ENCODE results near the gene RPL41.
A peak's percentile ranks its signal among the peaks of the same experiment; 100 is the strongest.

RPL41 gene

DNA sequence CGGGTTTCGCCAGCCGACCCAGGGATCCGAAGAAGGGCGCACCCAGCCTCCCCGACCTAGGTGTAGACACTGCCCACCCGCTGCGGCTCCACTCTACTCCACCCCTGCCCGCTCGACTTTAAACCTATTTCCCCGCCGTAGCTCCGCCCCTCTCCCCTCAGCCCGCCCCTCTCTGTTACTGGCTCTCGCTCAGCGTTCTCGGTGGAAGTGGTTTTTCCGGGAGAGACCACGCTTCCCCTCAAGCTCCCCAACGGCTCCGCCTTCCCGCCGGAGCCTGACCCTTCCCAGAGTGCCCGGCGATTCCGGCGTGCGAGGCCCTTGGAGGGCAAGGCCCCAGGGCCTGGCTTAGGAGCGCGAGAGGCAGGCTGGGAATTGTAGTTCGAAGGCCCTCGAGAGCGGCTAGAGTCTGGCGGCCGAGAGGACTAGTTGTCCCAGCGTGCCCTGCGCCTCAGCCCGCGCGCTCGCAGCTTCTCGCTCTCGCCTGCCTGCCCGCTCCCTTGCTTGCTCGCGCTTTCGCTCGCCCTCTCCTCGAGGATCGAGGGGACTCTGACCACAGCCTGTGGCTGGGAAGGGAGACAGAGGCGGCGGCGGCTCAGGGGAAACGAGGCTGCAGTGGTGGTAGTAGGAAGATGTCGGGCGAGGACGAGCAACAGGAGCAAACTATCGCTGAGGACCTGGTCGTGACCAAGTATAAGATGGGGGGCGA, 12.2 kb upstream of the RPL41 start, which contains the start of gene PA2G4:
Gene PA2G4 (plus strand): TSS at position 451 of the 706 bp plus-strand sequence. CDS start 179 bp downstream, at position 630.
- peaks cover 45% of the 10 kb centered on the region for H3K36me3 ChIP-seq
- TF ChIP-seq, protein P1, sequence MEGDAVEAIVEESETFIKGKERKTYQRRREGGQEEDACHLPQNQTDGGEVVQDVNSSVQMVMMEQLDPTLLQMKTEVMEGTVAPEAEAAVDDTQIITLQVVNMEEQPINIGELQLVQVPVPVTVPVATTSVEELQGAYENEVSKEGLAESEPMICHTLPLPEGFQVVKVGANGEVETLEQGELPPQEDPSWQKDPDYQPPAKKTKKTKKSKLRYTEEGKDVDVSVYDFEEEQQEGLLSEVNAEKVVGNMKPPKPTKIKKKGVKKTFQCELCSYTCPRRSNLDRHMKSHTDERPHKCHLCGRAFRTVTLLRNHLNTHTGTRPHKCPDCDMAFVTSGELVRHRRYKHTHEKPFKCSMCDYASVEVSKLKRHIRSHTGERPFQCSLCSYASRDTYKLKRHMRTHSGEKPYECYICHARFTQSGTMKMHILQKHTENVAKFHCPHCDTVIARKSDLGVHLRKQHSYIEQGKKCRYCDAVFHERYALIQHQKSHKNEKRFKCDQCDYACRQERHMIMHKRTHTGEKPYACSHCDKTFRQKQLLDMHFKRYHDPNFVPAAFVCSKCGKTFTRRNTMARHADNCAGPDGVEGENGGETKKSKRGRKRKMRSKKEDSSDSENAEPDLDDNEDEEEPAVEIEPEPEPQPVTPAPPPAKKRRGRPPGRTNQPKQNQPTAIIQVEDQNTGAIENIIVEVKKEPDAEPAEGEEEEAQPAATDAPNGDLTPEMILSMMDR (IDR thresholded peaks at IDR 0.05; ENCODE audit: low read depth, low read length) = no peak
- H3K4me3 ChIP-seq (ENCODE audit: low read depth, low read length) = peak within 1 kb of the TSS; percentile 70
- H3K27me3 ChIP-seq (ENCODE audit: insufficient read depth, low read depth, severe bottlenecking) = no peaks in the 10 kb centered on the region
- peak within 1 kb of the TSS; percentile 93 for H3K27ac ChIP-seq
- DNase-seq = peak; percentile 99
- H3K9me3 ChIP-seq (ENCODE audit: severe bottlenecking) = no peaks in the 10 kb centered on the region

DNA sequence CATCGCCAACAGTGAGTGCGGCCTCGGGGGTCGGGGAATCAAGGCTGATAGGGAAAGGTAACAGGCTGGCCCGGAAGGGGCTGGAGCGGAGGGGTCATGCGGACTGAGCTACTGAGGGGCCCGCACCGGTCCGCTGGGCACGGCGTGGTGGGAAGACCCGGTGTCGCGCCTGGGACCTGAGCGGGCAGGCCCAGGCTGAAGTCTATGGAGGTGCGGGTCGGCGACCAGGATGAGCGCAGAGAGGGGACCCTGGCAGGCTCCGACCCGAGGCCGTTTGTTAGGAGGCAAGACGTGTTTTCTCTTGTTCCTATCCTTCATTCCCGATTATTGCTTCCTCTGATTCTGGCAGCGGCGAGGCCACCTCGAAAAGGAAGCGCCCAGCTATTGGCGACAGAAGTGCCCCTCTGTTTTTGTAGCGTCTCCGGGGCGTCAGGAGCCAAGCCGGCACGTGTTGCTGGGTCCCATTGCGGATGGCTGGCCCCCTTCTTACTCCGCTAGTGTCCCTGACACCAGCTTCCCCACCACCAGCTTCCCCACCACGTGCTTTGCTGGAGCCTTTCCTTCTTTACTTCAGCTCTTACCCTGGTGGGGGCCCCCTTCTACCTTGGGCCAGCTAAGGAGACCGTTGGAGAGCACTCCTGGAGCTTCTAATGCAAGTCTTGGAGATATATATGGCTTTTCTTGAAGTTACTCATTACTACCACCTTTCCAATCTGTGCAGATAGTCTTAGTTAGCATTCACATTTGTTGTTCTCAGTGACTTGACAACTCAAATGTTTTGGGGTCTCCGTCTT, 11.4 kb upstream of the RPL41 start:
- Histone ChIP-seq H3K27ac (peak overlapping the region; percentile 93), H3K9me3 (ENCODE audit: severe bottlenecking) (no peaks in the 10 kb centered on the region), H3K4me3 (ENCODE audit: low read depth, low read length) (peak overlapping the region; percentile 70), H3K36me3 (peaks cover 53% of the 10 kb centered on the region), H3K27me3 (ENCODE audit: insufficient read depth, low read depth, severe bottlenecking) (no peaks in the 10 kb centered on the region)
- TF ChIP-seq, protein P1 (IDR thresholded peaks at IDR 0.05; ENCODE audit: low read depth, low read length) = no peak
- DNase-seq = no peak

DNA sequence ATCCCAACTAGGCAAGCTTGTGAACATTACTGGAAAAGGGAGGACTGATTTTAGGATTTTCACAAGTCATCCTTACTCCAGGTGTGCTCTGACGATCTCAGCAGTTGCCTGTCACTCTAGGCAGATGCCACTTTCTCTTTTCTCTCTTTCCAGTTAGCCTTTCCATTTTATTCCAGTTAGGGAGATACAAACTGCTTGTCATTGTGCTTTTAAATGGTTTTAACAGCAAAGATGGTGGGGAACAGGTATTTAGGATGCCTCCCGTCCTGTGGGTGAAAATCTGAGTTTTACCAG, 10.9 kb upstream of the RPL41 start:
- H3K9me3 ChIP-seq (ENCODE audit: severe bottlenecking) = no peaks in the 10 kb centered on the region
- TF ChIP-seq, protein P1 (IDR thresholded peaks at IDR 0.05; ENCODE audit: low read depth, low read length) = no peak
- H3K36me3 ChIP-seq = peaks cover 58% of the 10 kb centered on the region
- H3K4me3 ChIP-seq (ENCODE audit: low read depth, low read length) = peak overlapping the region; percentile 70
- H3K27ac ChIP-seq = peak overlapping the region; percentile 93
- no peaks in the 10 kb centered on the region for H3K27me3 ChIP-seq (ENCODE audit: insufficient read depth, low read depth, severe bottlenecking)
- DNase-seq = no peak

DNA sequence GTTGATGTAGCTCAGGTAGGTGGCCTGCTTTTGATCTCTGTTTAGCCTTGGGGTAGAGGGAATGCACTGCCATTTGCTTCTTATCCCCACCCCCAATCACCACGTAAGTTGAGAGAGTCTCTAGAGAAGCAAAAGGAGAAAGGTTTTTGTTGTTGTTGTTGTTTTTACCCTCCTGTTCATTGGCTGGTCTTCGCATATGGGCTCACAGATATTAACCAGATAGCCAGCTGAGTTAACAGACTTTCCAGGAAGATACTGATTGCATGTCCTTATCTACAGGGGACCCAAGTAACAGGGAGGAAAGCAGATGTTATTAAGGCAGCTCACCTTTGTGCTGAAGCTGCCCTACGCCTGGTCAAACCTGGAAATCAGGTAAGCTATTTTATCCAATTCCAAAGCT, 9.2 kb upstream of the RPL41 start:
- Histone ChIP-seq H3K27ac (no peak overlapping the region), H3K27me3 (ENCODE audit: insufficient read depth, low read depth, severe bottlenecking) (no peaks in the 10 kb centered on the region), H3K9me3 (ENCODE audit: severe bottlenecking) (no peaks in the 10 kb centered on the region), H3K36me3 (peaks cover 75% of the 10 kb centered on the region), H3K4me3 (ENCODE audit: low read depth, low read length) (no peak overlapping the region)
- TF ChIP-seq, protein P1 (IDR thresholded peaks at IDR 0.05; ENCODE audit: low read depth, low read length) = no peak
- no peak for DNase-seq

GRCh38 chr12:56110571-56110970, 5.9 kb upstream of the RPL41 start:
- no peak for DNase-seq
- Histone ChIP-seq H3K9me3 (ENCODE audit: severe bottlenecking) (peaks cover 3% of the 10 kb centered on the region), H3K27me3 (ENCODE audit: insufficient read depth, low read depth, severe bottlenecking) (no peaks in the 10 kb centered on the region), H3K36me3 (peaks cover 85% of the 10 kb centered on the region), H3K4me3 (ENCODE audit: low read depth, low read length) (no peak overlapping the region), H3K27ac (no peak overlapping the region)
- TF ChIP-seq, protein P1 (IDR thresholded peaks at IDR 0.05; ENCODE audit: low read depth, low read length) = no peak

Data from WERI-Rb-1 (cell line).